NT2/D1 (cell line): ENCODE data around the gene RNASET2.

Experiments used
- DNase-seq: peaks from one replicate; pipeline ENCODE4 v3.0.0-alpha.2; 2011; ENCODE audit warnings: low read depth, low spot score
- H3K27me3 ChIP-seq: 2 replicates; pipeline ENCODE4 v1.6.0; 2011; ENCODE audit warnings: mild to moderate bottlenecking; ENCODE audit not compliant: insufficient read length, insufficient read depth
- H3K36me3 ChIP-seq: 2 replicates; pipeline ENCODE4 v1.6.1; 2011; ENCODE audit warnings: mild to moderate bottlenecking, low read length, mixed read lengths; ENCODE audit not compliant: insufficient read depth, insufficient read length
- H3K4me1 ChIP-seq: 2 replicates; pipeline ENCODE4 v1.5.1; 2011; ENCODE audit not compliant: insufficient read depth, insufficient read length
- H3K4me3 ChIP-seq: 2 replicates; pipeline ENCODE4 v1.5.1; 2011; ENCODE audit warnings: low read depth; ENCODE audit not compliant: insufficient read length
- H3K9ac ChIP-seq: 2 replicates; pipeline ENCODE4 v1.6.0; 2011; ENCODE audit warnings: low read depth; ENCODE audit not compliant: insufficient read length
- H3K9me3 ChIP-seq: 2 replicates; pipeline ENCODE4 v1.5.1; 2011; ENCODE audit warnings: mild to moderate bottlenecking, low read length; ENCODE audit not compliant: insufficient read depth
- SUZ12 ChIP-seq: IDR thresholded peaks from 2 replicates; pipeline ENCODE4 v1.6.1; 2011; ENCODE audit not compliant: insufficient read length, insufficient read depth; ENCODE audit errors: extremely low read depth
- YY1 ChIP-seq: IDR thresholded peaks from 2 replicates; pipeline ENCODE4 v1.6.1; 2011; ENCODE audit not compliant: insufficient read length, insufficient read depth
- ZNF274 ChIP-seq: IDR thresholded peaks from 2 replicates; pipeline ENCODE4 v1.6.1; 2011; ENCODE audit warnings: mild to moderate bottlenecking, low read depth, low read length

Gene RNASET2

GRCh38 chr6:166928644-166929541, 27.5 kb downstream of the RNASET2 start:
- DNase-seq, result no peak
- Histone ChIP-seq H3K4me1 (peaks cover 5% of the 10 kb centered on the region), H3K4me3 (no peak overlapping the region), H3K27me3 (no peaks in the 10 kb centered on the region), H3K36me3 (no peaks in the 10 kb centered on the region), H3K9ac (no peak overlapping the region), H3K9me3 (no peaks in the 10 kb centered on the region)
- TF ChIP-seq ZNF274 (no peak), SUZ12 (no peak), YY1 (no peak)

DNA sequence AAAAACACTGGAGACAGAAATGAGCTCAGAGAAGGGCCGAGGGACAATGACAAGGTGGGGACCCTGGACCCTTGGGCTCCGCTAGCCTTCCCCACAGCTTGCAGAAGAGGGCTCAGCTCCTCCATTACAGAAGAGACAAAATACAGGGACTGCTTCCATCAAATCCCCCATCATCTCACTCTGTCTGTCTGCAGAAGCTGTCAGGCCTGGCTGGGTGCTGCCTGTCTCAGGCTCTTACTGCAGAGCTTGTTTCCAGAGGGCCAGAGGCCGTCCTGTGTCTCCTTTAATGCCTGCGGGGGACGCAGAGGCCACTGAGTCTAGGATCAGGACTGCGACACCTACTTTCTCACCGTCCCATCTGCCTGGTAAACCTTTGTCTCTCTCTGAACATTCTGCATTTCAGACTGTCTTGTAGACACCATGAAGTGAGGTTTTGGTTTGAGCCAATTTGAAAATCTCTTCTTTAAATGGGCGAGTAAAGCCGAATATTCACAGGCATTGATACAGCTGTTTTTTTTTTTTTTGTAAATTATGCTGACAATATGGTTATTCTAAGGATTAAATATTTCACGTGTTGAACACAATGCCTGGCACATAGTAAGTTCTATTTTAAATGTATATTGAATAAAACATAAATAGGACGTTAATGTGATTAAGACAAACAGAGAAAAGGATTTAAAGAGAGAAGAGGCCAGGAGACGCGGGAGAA, 28.3 kb downstream of the RNASET2 start:
- no peak for DNase-seq
- no peaks in the 10 kb centered on the region for H3K36me3 ChIP-seq
- TF ChIP-seq ZNF274, result no peak
- no peak for TF ChIP-seq YY1
- no peak for TF ChIP-seq SUZ12

GRCh38 chr6:166927240-166927934, 29.0 kb downstream of the RNASET2 start:
- no peaks in the 10 kb centered on the region for H3K36me3 ChIP-seq
- H3K9ac ChIP-seq, result no peak overlapping the region
- no peak for DNase-seq
- no peaks in the 10 kb centered on the region for H3K27me3 ChIP-seq
- no peak for TF ChIP-seq ZNF274
- TF ChIP-seq YY1, result no peak
- no peak for TF ChIP-seq SUZ12
- H3K9me3 ChIP-seq, result no peaks in the 10 kb centered on the region
- peaks cover 5% of the 10 kb centered on the region for H3K4me1 ChIP-seq
- no peak overlapping the region for H3K4me3 ChIP-seq

More for the DNA sequence above, 28.3 kb downstream of the RNASET2 start:
- Histone ChIP-seq H3K4me1 (peaks cover 5% of the 10 kb centered on the region), H3K9me3 (no peaks in the 10 kb centered on the region), H3K9ac (no peak overlapping the region), H3K27me3 (no peaks in the 10 kb centered on the region), H3K4me3 (no peak overlapping the region)

DNA sequence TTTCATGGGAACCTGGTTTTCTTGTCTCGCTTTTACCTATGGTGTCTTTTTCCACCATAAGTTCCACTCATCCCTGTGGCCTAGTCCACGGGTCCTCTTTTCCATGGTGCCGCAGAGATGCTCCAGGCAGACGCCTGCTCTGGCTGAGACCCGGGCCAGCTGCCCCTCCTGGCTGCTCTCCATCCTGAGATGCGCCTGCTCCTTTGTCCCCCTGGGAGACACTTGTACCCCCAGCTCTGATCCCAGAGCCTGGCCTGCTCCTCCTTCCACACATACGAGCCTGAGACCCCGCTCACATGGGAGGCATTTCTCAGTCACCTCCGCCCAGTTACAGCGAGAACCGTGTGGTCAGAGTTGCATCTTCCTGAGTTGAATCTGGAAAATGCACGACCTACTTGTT, 29.6 kb downstream of the RNASET2 start:
- Histone ChIP-seq H3K9me3 (no peaks in the 10 kb centered on the region), H3K36me3 (no peaks in the 10 kb centered on the region), H3K27me3 (no peaks in the 10 kb centered on the region), H3K9ac (no peak overlapping the region), H3K4me3 (no peak overlapping the region), H3K4me1 (peaks cover 5% of the 10 kb centered on the region)
- no peak for DNase-seq
- TF ChIP-seq YY1, result no peak
- no peak for TF ChIP-seq ZNF274
- TF ChIP-seq SUZ12, result no peak

DNA sequence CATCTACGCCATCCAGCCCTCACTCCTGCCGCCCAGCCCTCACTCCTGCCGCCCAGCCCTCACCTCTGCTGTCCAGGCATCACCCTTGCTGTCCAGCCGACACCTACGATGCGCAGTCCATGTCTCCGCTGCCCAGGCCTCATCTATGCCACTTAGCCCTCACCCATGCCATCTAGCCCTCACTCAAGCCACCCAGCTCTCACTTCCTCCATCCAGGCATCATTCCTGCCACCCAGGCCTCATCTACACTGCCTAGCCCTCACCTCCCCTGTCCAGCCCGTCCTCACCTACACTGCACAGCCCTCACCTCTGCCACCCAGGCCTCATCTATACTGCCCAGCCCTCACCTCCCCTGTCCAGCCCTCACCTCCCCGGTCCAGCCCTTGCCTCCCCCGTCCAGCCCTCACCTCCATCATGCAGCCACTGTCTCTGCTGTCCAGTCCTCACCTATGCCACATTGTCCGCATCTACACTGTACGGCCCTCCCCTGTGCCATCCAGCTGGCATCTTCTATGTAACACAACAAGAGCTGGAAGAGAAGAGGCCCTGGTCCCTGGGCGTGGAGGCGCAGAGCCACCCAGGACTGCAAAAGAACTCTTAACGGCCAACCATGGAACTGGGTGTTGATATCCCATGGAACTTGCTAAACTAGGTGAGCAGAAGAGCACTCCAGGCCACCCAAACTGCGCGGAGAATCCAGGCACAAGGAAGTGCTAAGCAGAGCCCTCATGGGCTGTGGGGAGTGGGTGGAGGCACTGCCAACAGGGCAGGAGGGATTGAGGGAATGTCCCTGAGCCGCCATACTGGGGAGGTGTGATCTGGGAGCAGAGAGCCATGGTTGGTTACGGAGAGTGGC, 31.0 kb downstream of the RNASET2 start:
- TF ChIP-seq SUZ12, result no peak
- no peak for TF ChIP-seq YY1
- no peak for TF ChIP-seq ZNF274
- Histone ChIP-seq H3K4me3 (no peak overlapping the region), H3K4me1 (peaks cover 5% of the 10 kb centered on the region), H3K36me3 (no peaks in the 10 kb centered on the region), H3K9me3 (no peaks in the 10 kb centered on the region), H3K27me3 (no peaks in the 10 kb centered on the region), H3K9ac (no peak overlapping the region)
- DNase-seq, result no peak

GRCh38 chr6:166924531-166924930, 31.8 kb downstream of the RNASET2 start:
- Histone ChIP-seq H3K4me3 (no peak overlapping the region), H3K27me3 (no peaks in the 10 kb centered on the region), H3K9me3 (no peaks in the 10 kb centered on the region), H3K36me3 (no peaks in the 10 kb centered on the region), H3K9ac (no peak overlapping the region), H3K4me1 (peaks cover 2% of the 10 kb centered on the region)
- no peak for TF ChIP-seq SUZ12
- TF ChIP-seq ZNF274, result no peak
- TF ChIP-seq YY1, result no peak
- no peak for DNase-seq
